GM23338 (cell line): ENCODE measurements around the gene VMAC.

ENCODE experiments used
- CREB1 ChIP-seq: fragments of 250-450 bp; sonication (Bioruptor Pico); IDR thresholded peaks from 2 replicates; pipeline ENCODE4 v1.5.0; 2020; ENCODE audit warnings: low read depth, mild to moderate bottlenecking, moderate library complexity
- CTCF ChIP-seq, 2 experiments: fragments of 200-600 bp in 1 of 2; sonication (generic) in 1 of 2; conservative IDR thresholded peaks; 2 replicates each; pipeline versions ENCODE4 v1.5.1 to v1.6.1; 2016 to 2017; ENCODE audit warnings: antibody characterized with exemption in 2 of 2, low read depth in 2 of 2, mild to moderate bottlenecking in 2 of 2, moderate library complexity in 1 of 2
- EZH2 ChIP-seq: fragments of 200-600 bp; sonication (generic); IDR thresholded peaks from one replicate; pipeline ENCODE4 v1.8.0; 2017; ENCODE audit warnings: antibody characterized with exemption, mild to moderate bottlenecking, low read depth; ENCODE audit not compliant: unreplicated experiment
- POLR2AphosphoS5 ChIP-seq: IDR thresholded peaks from 2 replicates; pipeline ENCODE4 v1.6.1; 2016; ENCODE audit warnings: antibody characterized with exemption, low read depth

GRCh38 chr19:5896365-5897076 lies 8.2 kb upstream of the VMAC start:
- TF ChIP-seq CTCF (conservative IDR thresholded peaks at IDR 0.05; ENCODE audit: low read depth in 2 of 2) (no peak), CREB1 (CRISPR knock-in tag) (no peak), EZH2 (no peak), POLR2AphosphoS5 (no peak)
